Stimulated activated CD8-positive, alpha-beta memory T cell treated with anti-CD3 and anti-CD28 coated beads, Interleukin-7, amount 100 ng/mL, for 4 hours (primary cell): ENCODE data around the gene NOTCH3.

Source experiments
- DNase-seq, 2 donors: peaks; one replicate each; pipeline ENCODE4 v3.0.0-alpha.2; 2020; ENCODE audit warnings: low read depth in 2 of 2

NOTCH3 gene

GRCh38 chr19:15196360-15197005, 4.3 kb downstream of the NOTCH3 start:
- DNase-seq: no peak

DNA sequence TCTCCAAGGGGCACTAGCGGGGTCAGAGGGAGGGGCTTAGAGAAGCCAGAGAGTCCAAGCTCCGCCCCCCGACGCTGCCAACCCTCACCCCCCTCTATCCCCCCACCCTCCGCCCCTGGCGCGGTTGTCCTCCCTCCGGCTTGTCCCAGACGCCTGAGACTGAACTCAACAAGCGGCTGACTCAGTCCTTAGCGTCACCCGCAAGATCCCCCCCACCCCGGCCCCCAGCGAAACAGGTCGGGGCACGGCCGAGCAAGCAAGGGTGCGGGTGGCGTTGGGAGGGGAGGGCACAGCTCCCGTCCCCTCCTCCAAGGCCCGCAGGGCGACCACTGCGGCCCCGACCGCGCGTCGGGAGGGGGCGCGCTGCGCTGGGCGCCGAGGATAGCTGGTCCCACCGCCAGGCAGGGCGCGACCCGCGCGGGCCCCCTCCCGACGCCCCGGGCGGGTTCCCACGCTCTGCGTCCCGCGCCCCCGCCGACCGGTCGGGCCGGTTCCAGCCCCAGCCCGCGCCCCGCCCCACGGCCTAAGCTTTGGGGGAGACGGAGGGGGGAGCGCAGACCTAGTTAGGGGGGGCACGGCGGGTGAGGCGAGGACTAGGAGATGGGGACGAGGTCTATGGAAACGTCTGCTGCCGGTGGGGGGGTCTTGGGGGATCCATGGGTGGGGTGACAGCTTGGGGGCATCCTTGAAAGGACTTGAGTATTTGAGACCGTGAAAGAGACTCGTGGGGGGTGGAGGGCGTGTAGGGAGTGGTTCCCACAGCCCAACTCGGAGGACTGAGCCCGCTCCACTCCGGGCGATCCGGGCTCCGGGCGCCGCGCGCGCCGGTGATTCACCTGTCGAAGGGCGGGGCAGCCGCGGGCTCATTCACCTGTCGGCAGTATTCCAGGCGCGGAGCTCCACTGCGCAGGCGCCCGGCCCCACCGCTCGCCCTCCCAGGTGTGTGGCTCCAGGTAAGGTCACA, 5.1 kb downstream of the NOTCH3 start:
- DNase-seq: peak in 1 of 2 donors; percentile 17

DNA sequence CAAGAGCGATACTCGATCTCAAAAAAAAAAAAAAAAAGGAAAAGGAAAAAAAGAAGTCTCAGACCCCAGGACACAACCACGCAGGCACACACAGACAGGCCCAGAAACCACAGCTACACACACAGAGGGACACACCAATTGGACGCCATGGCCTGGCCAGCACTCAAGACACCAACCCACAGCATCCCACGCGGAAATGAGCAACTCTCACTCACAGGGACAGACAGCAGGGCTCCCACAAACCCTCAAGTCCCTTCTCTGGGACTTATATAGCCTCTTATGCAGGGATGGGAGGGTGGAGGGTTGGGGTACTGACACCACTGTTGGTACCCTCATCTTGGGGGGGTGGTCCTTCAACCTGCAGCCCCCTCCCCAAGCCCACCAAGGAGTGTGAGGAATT, 5.9 kb downstream of the NOTCH3 start:
- DNase-seq: no peak

GRCh38 chr19:15191982-15192381, 8.8 kb downstream of the NOTCH3 start:
- DNase-seq: no peak

- no peak for DNase-seq
Measured at GRCh38 chr19:15191514-15191913, 9.3 kb downstream of the NOTCH3 start.

GRCh38 chr19:15188851-15189250, 11.9 kb downstream of the NOTCH3 start:
- DNase-seq: no peak

- DNase-seq: no peak
Measured at GRCh38 chr19:15187026-15188007, 13.5 kb downstream of the NOTCH3 start.

GRCh38 chr19:15185188-15185587, 15.6 kb downstream of the NOTCH3 start:
- DNase-seq: no peak

DNA sequence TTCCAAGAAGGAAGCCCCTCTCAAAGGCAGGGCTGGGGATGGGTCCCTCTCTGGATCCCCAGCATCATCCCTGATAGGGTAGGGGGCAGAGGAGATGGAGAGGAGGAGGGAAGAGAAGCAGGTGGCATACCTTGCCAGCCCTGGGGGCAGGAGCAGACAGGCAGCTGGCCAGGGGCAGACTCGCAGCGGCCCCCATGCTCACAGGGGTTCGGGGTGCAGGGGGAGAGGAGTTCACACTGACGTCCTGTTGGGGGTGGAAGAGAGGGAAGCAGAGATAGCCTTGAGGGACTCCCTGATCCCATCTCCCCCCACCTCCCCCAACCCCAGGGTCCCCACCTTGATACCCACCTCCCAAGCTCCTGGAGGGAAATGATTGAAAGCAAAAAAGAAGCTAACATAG, 16.0 kb downstream of the NOTCH3 start:
- no peak for DNase-seq

DNA sequence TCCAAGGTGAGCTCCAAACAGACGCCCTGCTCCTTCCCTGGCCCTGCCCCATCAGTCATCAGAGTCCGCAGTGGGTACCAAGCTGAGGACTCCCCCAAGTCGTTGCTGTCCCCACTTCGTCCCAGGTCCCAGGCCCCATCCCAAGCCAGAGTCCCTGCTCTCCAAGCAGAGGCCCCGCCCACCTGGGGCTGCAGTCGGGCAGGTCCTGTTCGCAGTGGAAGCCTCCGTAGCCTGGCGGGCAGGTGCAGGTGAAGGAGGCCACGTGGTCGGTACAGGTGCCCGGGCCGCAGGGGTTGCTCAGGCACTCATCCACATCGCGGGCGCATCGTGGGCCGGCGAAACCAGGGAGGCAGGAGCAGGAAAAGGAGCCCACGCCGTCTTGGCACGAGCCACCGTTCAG, 19.4 kb downstream of the NOTCH3 start:
- no peak for DNase-seq

- no peak for DNase-seq
Measured at GRCh38 chr19:15180451-15181390, 20.1 kb downstream of the NOTCH3 start.

DNA sequence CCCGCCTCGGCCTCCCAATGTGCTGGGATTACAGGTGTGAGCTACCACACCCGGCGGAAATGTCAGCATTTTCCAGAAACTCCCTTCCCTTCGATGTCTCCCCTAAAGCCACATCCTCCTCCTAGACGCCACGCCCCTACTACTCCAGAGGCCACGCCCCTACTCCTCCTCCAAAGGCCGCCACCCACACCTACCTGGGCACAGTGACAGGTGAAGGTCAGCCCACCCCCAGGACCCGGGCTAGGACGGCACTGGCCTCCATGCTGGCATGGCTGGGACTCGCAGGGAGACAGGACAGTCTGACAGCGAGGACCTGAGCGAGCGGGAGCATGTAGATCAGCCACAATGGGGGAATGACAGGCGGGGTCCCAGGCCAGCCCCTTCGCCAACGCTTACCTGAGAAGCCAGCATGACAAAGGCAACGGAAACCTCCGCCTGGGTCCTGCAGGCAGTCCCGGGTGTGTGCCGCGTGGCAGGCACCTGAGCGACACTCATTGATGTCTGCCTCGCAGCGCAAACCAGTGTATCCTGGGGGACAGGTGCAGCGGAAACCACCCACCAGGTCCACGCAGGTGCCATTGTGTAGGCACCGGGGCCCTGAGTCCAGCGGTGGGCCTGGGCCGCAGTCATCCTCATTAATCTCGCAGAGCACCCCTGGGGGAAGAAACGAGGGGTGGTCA, 22.0 kb downstream of the NOTCH3 start:
- DNase-seq: no peak

DNA sequence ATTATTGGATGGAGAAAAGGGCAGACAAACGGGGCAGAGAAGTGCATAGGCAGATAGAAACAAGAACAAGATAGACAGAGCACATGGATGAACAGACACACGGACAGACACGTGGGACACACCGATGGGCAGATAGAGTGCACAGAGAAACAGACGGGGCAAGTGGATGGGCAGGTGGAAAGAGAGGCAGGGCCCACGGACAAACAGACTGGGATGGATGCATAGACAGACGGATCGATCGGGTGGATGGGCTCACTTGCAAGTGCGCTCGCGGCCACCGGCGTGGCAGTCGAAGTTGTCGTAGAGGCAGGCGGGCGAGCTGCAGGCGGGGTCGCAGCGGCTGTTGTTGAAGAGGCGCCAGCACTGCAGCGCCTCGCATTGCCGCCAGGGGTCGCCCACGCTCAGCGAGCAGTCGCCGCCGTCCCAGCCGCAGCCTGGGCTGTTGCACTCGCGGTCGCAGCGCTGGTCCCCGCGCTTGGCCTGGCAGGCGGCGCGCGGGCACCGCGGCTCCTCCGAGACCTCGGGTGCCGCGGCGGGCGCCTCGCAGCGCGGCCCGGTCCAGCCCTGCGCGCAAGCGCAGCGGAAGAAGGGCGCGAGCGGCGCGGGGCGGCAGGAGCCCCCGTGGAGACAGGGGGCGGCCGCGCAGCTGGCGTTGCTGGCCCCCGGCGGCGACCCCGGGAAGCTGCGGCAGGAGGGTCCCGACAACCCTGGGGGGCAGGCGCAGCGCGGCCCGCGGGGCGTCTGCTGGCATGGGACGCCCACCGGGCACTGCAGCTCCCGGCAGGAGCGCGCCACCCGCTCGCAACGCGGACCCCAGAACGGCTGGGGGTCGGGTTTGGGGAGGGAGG, 23.3 kb downstream of the NOTCH3 start:
- peak; percentile 45 to 69 for DNase-seq

DNA sequence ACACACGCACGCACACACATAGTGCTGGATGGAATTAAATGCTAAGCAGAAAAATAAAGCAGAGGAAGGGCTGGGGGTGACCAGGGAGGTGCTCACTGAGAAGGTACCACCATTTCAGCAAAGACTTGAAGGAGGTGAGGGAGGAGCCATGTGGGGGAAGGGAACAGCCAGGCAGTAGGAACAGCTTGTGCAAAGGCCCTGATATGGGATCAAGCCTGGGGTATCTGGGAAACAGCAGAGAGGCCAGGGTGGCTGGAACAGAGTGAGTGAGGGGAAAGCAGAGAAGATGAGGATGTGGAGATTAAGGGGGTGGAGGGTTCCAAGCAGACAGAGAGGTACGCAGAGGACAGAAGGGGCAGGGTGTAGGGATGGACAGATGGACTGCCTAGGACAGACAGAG, 25.2 kb downstream of the NOTCH3 start:
- DNase-seq: no peak

- no peak for DNase-seq
Measured at GRCh38 chr19:15173746-15174404, 26.9 kb downstream of the NOTCH3 start.

- no peak for DNase-seq
Measured at GRCh38 chr19:15170345-15170744, 30.4 kb downstream of the NOTCH3 start.

- no peak for DNase-seq
Measured at GRCh38 chr19:15169541-15170285, 31.1 kb downstream of the NOTCH3 start.

GRCh38 chr19:15166700-15167099, 34.1 kb downstream of the NOTCH3 start:
- DNase-seq: no peak
